GM10248 (cell line): ENCODE measurements around the gene ZNF18.

Experiments used
- CTCF ChIA-PET: fragments of 300-600 bp; sonication (Branson Sonifier 250); formaldehyde crosslinking; extraction: SDS; loops from one replicate; lab custom pipeline; 2021; ENCODE audit warnings: antibody characterized with exemption; lab: Yijun Ruan, JAX
- POLR2A ChIA-PET: fragments of 350-650 bp; sonication (Branson Sonifier 250); formaldehyde crosslinking; extraction: SDS; loops from one replicate; lab custom pipeline; 2020; ENCODE audit warnings: antibody characterized with exemption; lab: Yijun Ruan, JAX
- DNase-seq: peaks from one replicate; pipeline ENCODE4 v3.0.0; 2012; ENCODE audit errors: extremely low spot score
- CTCF ChIP-seq: IDR thresholded peaks from 2 replicates; pipeline ENCODE4 v1.5.1; 2012; ENCODE audit warnings: mild to moderate bottlenecking, low read depth; ENCODE audit errors: extremely low read depth, missing control alignments, control extremely low read depth

ZNF18 gene

DNA sequence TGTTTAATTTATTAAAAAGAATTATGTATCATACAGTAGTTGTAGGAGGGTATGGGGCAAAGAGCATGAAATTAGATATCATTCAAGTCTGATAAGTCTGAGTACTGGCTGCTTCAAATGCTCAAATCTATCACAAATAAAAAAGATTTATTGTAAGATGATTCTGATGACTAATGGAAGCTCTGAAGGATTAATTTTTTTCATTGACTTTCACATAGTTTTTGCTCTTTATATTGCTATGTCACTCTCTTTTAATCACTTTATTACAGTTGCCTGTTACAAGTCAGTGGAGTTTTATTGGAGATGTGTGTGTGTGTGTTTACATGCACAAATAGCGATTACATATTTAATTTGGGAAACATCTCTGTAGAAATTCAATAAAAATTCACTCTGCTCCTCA lies 38.4 kb upstream of the ZNF18 start:
- TF ChIP-seq CTCF = no peak
- no peak for DNase-seq
- ChIA-PET POLR2A (interaction anchor here (0.5 kb wide), 1 partner anchor 18 kb away, joined by 4 read pairs; no protein-coding TSS in a partner anchor), CTCF (interaction anchor here (1.0 to 1.5 kb wide), 2 partner anchors 8 to 9 kb away, joined by 3 to 4 read pairs; no protein-coding TSS in a partner anchor)

DNA sequence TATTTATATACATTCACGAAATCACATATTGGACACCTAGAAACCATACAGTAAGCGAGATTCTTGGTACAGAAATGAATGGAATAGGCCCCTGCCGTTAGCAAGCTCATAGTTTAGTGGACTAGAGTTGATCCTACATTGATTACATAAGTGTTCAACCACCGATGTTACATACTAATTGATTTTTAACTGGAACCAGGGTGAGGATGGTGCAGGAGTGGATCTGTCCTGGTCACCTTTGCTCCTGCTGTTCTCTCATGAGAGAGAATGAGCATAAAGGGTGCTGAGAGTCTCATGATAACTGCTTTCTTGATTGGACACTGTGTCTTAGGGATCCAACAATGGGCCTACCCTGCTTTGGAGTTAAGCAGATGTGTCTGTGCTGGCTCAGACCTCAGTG lies 37.3 kb upstream of the ZNF18 start:
- CTCF ChIA-PET = interaction anchor here (1.0 to 1.5 kb wide), 4 partner anchors 9 to 37 kb away, joined by 3 to 4 read pairs (median 4); partner anchors contain the start of gene ZNF18
- DNase-seq = no peak
- no peak for TF ChIP-seq CTCF
- POLR2A ChIA-PET = no interaction called here

- DNase-seq = no peak
- POLR2A ChIA-PET = no interaction called here
- TF ChIP-seq CTCF = no peak
- CTCF ChIA-PET = no interaction called here
Observed at GRCh38 chr17:12028611-12029010, 31.3 kb upstream of the ZNF18 start.

- TF ChIP-seq CTCF = no peak
- ChIA-PET POLR2A (no interaction called here), CTCF (interaction anchor here (1.3 to 1.5 kb wide), 2 partner anchors 9 to 19 kb away, joined by 4 to 5 read pairs; no protein-coding TSS in a partner anchor)
- no peak for DNase-seq
Observed at GRCh38 chr17:12027658-12028057, 30.4 kb upstream of the ZNF18 start.

DNA sequence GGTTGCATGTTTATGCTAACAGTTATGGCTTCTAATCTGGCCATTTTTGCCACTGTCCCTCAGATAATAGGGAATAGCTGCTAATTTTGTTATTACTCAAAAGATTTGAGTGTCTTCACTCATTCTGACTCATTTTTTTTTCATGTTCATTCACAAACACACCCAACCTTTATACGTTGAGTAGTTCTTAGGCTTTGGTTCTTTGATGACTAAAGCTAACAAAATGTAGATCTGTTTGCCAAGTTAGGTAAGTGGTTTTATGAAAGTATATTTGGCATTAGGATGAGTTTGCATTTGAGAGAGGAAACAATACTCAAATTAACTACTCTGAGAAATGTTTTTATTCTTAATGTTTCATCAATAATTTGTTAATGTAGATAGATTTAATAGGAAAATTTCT lies 27.1 kb upstream of the ZNF18 start:
- no peak for TF ChIP-seq CTCF
- CTCF ChIA-PET = interaction anchor here (1.1 to 2.3 kb wide), 3 partner anchors 10 to 43 kb away, joined by 3 to 4 read pairs (median 4); partner anchors contain the start of gene ZNF18
- no peak for DNase-seq
- POLR2A ChIA-PET = no interaction called here

DNA sequence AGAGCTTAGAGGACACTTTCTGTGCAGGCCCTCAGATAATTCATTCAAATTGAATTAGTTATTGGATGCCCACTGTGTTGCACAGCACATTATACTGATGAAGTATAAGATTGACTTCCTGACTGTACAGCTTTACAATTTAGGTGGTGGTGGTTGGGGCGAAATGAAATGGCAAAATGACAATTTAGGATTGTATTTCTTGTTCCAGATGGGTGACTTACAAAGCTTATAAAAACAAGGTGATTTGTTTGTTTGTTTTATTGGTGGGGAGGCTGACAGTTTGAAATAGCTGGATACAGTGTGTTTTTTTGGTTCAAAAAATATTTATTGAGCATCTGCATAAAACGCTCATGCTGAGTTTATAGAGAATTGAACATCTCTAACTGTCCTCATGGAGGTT lies 25.0 kb upstream of the ZNF18 start:
- CTCF ChIA-PET = interaction anchor here (1.1 to 2.1 kb wide), 5 partner anchors 9 to 97 kb away, joined by 3 to 9 read pairs (median 4); partner anchors contain the start of gene ZNF18
- TF ChIP-seq CTCF = no peak
- DNase-seq = no peak
- POLR2A ChIA-PET = interaction anchor here (1.2 kb wide), 1 partner anchor 25 kb away, joined by 7 read pairs; the partner anchor contains the start of gene ZNF18
